Activated CD4-positive, alpha-beta T cell treated with anti-CD3 and anti-CD28 coated beads for 36 hours (primary cell): ENCODE results near the gene AP5S1. TPM values are rescaled to one million over a fixed set of nuclear protein-coding genes. Genes with fewer than 3 reads are reported as not detected.

Experiments
- ATAC-seq: fragments of 200-7000 bp; cut with Tn5 transposase; one replicate; pipeline ENCODE4 v1.10.0; 2021; ENCODE audit warnings: mild to moderate bottlenecking, moderate library complexity
- CTCF ChIA-PET: fragments of 350-600 bp; sonication (Branson Sonifier 250); formaldehyde crosslinking; loops from one replicate; lab custom pipeline; 2021; ENCODE audit warnings: antibody characterized with exemption; lab: Charles Lee
- POLR2A ChIA-PET: fragments of 350-600 bp; sonication (Branson Sonifier 250); formaldehyde crosslinking; loops from one replicate; lab custom pipeline; 2021; ENCODE audit warnings: antibody characterized with exemption, inconsistent platforms; lab: Charles Lee
- DNase-seq: peaks from one replicate; pipeline ENCODE4 v3.0.0-alpha.2; 2020
- H3K27ac Mint-ChIP-seq: one replicate; pipeline ENCODE4 v1.8.0; 2021; ENCODE audit warnings: mixed read lengths
- H3K27me3 Mint-ChIP-seq: one replicate; pipeline ENCODE4 v1.8.0; 2021; ENCODE audit warnings: mixed read lengths
- H3K36me3 Mint-ChIP-seq: one replicate; pipeline ENCODE4 v1.8.0; 2021; ENCODE audit warnings: low read depth, mixed read lengths
- H3K4me1 Mint-ChIP-seq: one replicate; pipeline ENCODE4 v1.8.0; 2021; ENCODE audit warnings: mixed read lengths
- H3K4me3 Mint-ChIP-seq: one replicate; pipeline ENCODE4 v1.8.0; 2021; ENCODE audit warnings: mild to moderate bottlenecking, moderate library complexity, mixed read lengths
- H3K9me3 Mint-ChIP-seq: one replicate; pipeline ENCODE4 v1.8.0; 2021; ENCODE audit warnings: low read depth, mixed read lengths
- intact Hi-C, 2 experiments: fragments of 100-400 bp; cut with DNase I in 1 of 2; cut with micrococcal nuclease in 1 of 2; formaldehyde crosslinking; loops; one replicate each; pipeline versions ENCODE4 v1.14.2 to v1.15.1; 2022 to 2024; cut with DNase I, micrococcal nuclease
- total RNA-seq, 2 experiments: library from RNA; stranded (reverse); gene quantifications; one replicate each; pipeline ENCODE4 v1.2.3, GENCODE V29; 2021

Gene AP5S1
- total RNA-seq, 2 experiments from 2014 or later, result 9.1 to 11.3 TPM

GRCh38 chr20:3800878-3801260 lies 19.5 kb upstream of the AP5S1 start:
- intact Hi-C loops, result no loop called here
- ATAC-seq (no peak), DNase-seq (no peak)
- ChIA-PET POLR2A (interaction anchor here (0.8 to 1.2 kb wide), 2 partner anchors 14 to 15 kb away, joined by 4 read pairs; partner anchors contain the start of gene CENPB), CTCF (interaction anchor here (1.0 to 1.5 kb wide), 7 partner anchors 9 to 44 kb away, joined by 3 to 12 read pairs (median 4); no protein-coding TSS in a partner anchor)
- H3K27me3 Mint-ChIP-seq, result no peaks in the 10 kb centered on the region
- no peaks in the 10 kb centered on the region for H3K9me3 Mint-ChIP-seq
- H3K4me1 Mint-ChIP-seq, result peaks cover 57% of the 10 kb centered on the region
- H3K27ac Mint-ChIP-seq, result peak overlapping the region; percentile 68
- peaks cover 80% of the 10 kb centered on the region for H3K36me3 Mint-ChIP-seq
- no peak overlapping the region for H3K4me3 Mint-ChIP-seq

GRCh38 chr20:3801299-3801698 lies 19.0 kb upstream of the AP5S1 start:
- H3K27me3 Mint-ChIP-seq, result no peaks in the 10 kb centered on the region
- POLR2A ChIA-PET, result interaction anchor here (0.7 to 0.8 kb wide), 2 partner anchors 12 to 14 kb away, joined by 3 to 4 read pairs; no protein-coding TSS in a partner anchor
- intact Hi-C loops, result no loop called here
- H3K9me3 Mint-ChIP-seq, result no peaks in the 10 kb centered on the region
- no peak for ATAC-seq
- peaks cover 59% of the 10 kb centered on the region for H3K4me1 Mint-ChIP-seq
- no peak for DNase-seq
- CTCF ChIA-PET, result interaction anchor here (1.0 to 1.5 kb wide), 6 partner anchors 9 to 44 kb away, joined by 3 to 12 read pairs (median 4); no protein-coding TSS in a partner anchor
- H3K4me3 Mint-ChIP-seq, result no peak overlapping the region
- peak overlapping the region; percentile 68 for H3K27ac Mint-ChIP-seq
- peaks cover 83% of the 10 kb centered on the region for H3K36me3 Mint-ChIP-seq

GRCh38 chr20:3801846-3802245 lies 18.5 kb upstream of the AP5S1 start:
- Mint-ChIP-seq H3K4me1 (peaks cover 60% of the 10 kb centered on the region), H3K9me3 (no peaks in the 10 kb centered on the region), H3K27me3 (no peaks in the 10 kb centered on the region), H3K4me3 (no peak overlapping the region), H3K27ac (no peak overlapping the region), H3K36me3 (peaks cover 82% of the 10 kb centered on the region)
- CTCF ChIA-PET, result interaction anchor here (1.4 kb wide), 2 partner anchors 9 to 10 kb away, joined by 4 read pairs; no protein-coding TSS in a partner anchor
- DNase-seq (no peak), ATAC-seq (no peak)
- POLR2A ChIA-PET, result interaction anchor here (0.7 kb wide), 1 partner anchor 12 kb away, joined by 3 read pairs; no protein-coding TSS in a partner anchor
- intact Hi-C loops, result no loop called here

- intact Hi-C loops, result no loop called here
- peak overlapping the region; percentile 44 for H3K27ac Mint-ChIP-seq
- H3K4me1 Mint-ChIP-seq, result peaks cover 60% of the 10 kb centered on the region
- DNase-seq (no peak), ATAC-seq (no peak)
- H3K9me3 Mint-ChIP-seq, result no peaks in the 10 kb centered on the region
- H3K4me3 Mint-ChIP-seq, result no peak overlapping the region
- ChIA-PET CTCF (no interaction called here), POLR2A (interaction anchor here (0.6 kb wide), 1 partner anchor 84 kb away, joined by 3 read pairs; no protein-coding TSS in a partner anchor)
- peaks cover 81% of the 10 kb centered on the region for H3K36me3 Mint-ChIP-seq
- no peaks in the 10 kb centered on the region for H3K27me3 Mint-ChIP-seq
Observed at GRCh38 chr20:3802524-3803239, 17.7 kb upstream of the AP5S1 start.

GRCh38 chr20:3803289-3803688 lies 17.1 kb upstream of the AP5S1 start:
- intact Hi-C loops, result no loop called here
- no peak for DNase-seq
- no peak for ATAC-seq
- H3K4me1 Mint-ChIP-seq, result peaks cover 60% of the 10 kb centered on the region
- H3K27me3 Mint-ChIP-seq, result no peaks in the 10 kb centered on the region
- ChIA-PET CTCF (no interaction called here), POLR2A (no interaction called here)
- no peak overlapping the region for H3K27ac Mint-ChIP-seq
- H3K9me3 Mint-ChIP-seq, result no peaks in the 10 kb centered on the region
- peaks cover 75% of the 10 kb centered on the region for H3K36me3 Mint-ChIP-seq
- H3K4me3 Mint-ChIP-seq, result no peak overlapping the region

- H3K9me3 Mint-ChIP-seq, result no peaks in the 10 kb centered on the region
- no peak overlapping the region for H3K4me3 Mint-ChIP-seq
- POLR2A ChIA-PET, result no interaction called here
- DNase-seq, result no peak
- intact Hi-C loops, result no loop called here
- ATAC-seq, result no peak
- peaks cover 57% of the 10 kb centered on the region for H3K4me1 Mint-ChIP-seq
- H3K27ac Mint-ChIP-seq, result no peak overlapping the region
- no peaks in the 10 kb centered on the region for H3K27me3 Mint-ChIP-seq
- CTCF ChIA-PET, result no interaction called here
- H3K36me3 Mint-ChIP-seq, result peaks cover 70% of the 10 kb centered on the region
Observed at GRCh38 chr20:3803854-3804253, 16.5 kb upstream of the AP5S1 start.

- Mint-ChIP-seq H3K4me3 (no peak overlapping the region), H3K27ac (no peak overlapping the region), H3K4me1 (peaks cover 53% of the 10 kb centered on the region), H3K27me3 (no peaks in the 10 kb centered on the region), H3K36me3 (peaks cover 65% of the 10 kb centered on the region), H3K9me3 (no peaks in the 10 kb centered on the region)
- DNase-seq (no peak), ATAC-seq (no peak)
- ChIA-PET POLR2A (interaction anchor here (0.6 kb wide), 1 partner anchor 10 kb away, joined by 5 read pairs; no protein-coding TSS in a partner anchor), CTCF (no interaction called here)
- intact Hi-C loops, result no loop called here
Observed at GRCh38 chr20:3804254-3804751, 16.0 kb upstream of the AP5S1 start.

GRCh38 chr20:3804781-3805180 lies 15.6 kb upstream of the AP5S1 start:
- H3K4me1 Mint-ChIP-seq, result peaks cover 48% of the 10 kb centered on the region
- DNase-seq (no peak), ATAC-seq (no peak)
- CTCF ChIA-PET, result interaction anchor here (0.7 kb wide), 2 partner anchors 17 to 51 kb away, joined by 3 read pairs; no protein-coding TSS in a partner anchor
- intact Hi-C loops, result no loop called here
- peaks cover 63% of the 10 kb centered on the region for H3K36me3 Mint-ChIP-seq
- no peaks in the 10 kb centered on the region for H3K9me3 Mint-ChIP-seq
- no peak overlapping the region for H3K27ac Mint-ChIP-seq
- no peak overlapping the region for H3K4me3 Mint-ChIP-seq
- no peaks in the 10 kb centered on the region for H3K27me3 Mint-ChIP-seq
- POLR2A ChIA-PET, result interaction anchor here (0.6 kb wide), 1 partner anchor 10 kb away, joined by 5 read pairs; no protein-coding TSS in a partner anchor

GRCh38 chr20:3808544-3808943 lies 11.8 kb upstream of the AP5S1 start:
- Mint-ChIP-seq H3K27ac (no peak overlapping the region), H3K4me1 (peaks cover 60% of the 10 kb centered on the region), H3K4me3 (no peak overlapping the region), H3K36me3 (peaks cover 28% of the 10 kb centered on the region), H3K27me3 (no peaks in the 10 kb centered on the region), H3K9me3 (no peaks in the 10 kb centered on the region)
- CTCF ChIA-PET, result no interaction called here
- DNase-seq, result no peak
- ATAC-seq, result no peak
- POLR2A ChIA-PET, result no interaction called here
- intact Hi-C loops, result no loop called here

- Mint-ChIP-seq H3K36me3 (peaks cover 5% of the 10 kb centered on the region), H3K4me3 (peak overlapping the region; percentile 78), H3K9me3 (no peaks in the 10 kb centered on the region), H3K4me1 (peaks cover 78% of the 10 kb centered on the region), H3K27me3 (no peaks in the 10 kb centered on the region), H3K27ac (peak overlapping the region; percentile 96)
- ATAC-seq, result peak; percentile 92
- peak; percentile 97 for DNase-seq
- CTCF ChIA-PET, result interaction anchor here (0.6 to 1.7 kb wide), 6 partner anchors 9 to 519 kb away, joined by 3 to 5 read pairs (median 3); partner anchors contain the start of genes ADISSP, AP5S1 and CDC25B
- intact Hi-C loops, result loop anchor here (1.0 to 10.0 kb wide), 6 partner anchors 9 to 337 kb away; partner anchors contain the start of genes AP5S1 (in 2 of the 2), ADISSP (in 1 of the 2), ATRN (in 1 of the 2) and CDC25B (in 1 of the 2)
- POLR2A ChIA-PET, result interaction anchor here (1.0 kb wide), 1 partner anchor 26 kb away, joined by 5 read pairs; the partner anchor contains the start of gene CENPB
Observed at GRCh38 chr20:3811467-3812258, 8.7 kb upstream of the AP5S1 start.
